Naive B cell (primary cell): ENCODE results near the gene IDH3G. TPM values are rescaled to one million over a fixed set of nuclear protein-coding genes. Genes with fewer than 3 reads are reported as not detected.
"Not testable (repeated sequence)": the region's sequence is repeated elsewhere in the genome, so short reads cannot be mapped to it uniquely, and the experiment has no call there.

Source experiments
- ATAC-seq, 2 donors: fragments of 150-1000 bp; cut with Tn5 transposase; 2 replicates each; pipeline ENCODE4 v1.10.0; 2021; ENCODE audit warnings: low read depth in 2 of 2, mild to moderate bottlenecking in 2 of 2, moderate library complexity in 2 of 2
- DNase-seq: peaks from one replicate; pipeline ENCODE4 v3.0.0; 2022
- H3K27ac Mint-ChIP-seq, 6 donors: one replicate each; pipeline ENCODE4 v1.8.0; 2020 to 2022; ENCODE audit warnings: mild to moderate bottlenecking in 6 of 6, mixed read lengths in 6 of 6, moderate library complexity in 5 of 6, inconsistent platforms in 2 of 6
- H3K27me3 Mint-ChIP-seq, 3 donors: one replicate each; pipeline ENCODE4 v1.8.0; 2021 to 2022; ENCODE audit warnings: mixed read lengths in 3 of 3, mild to moderate bottlenecking in 1 of 3
- H3K36me3 Mint-ChIP-seq, 2 donors: one replicate each; pipeline ENCODE4 v1.8.0; 2020 to 2022; ENCODE audit warnings: mixed read lengths in 2 of 2, inconsistent platforms in 1 of 2, mild to moderate bottlenecking in 1 of 2
- H3K4me1 Mint-ChIP-seq, 3 donors: one replicate each; pipeline ENCODE4 v1.8.0; 2020 to 2022; ENCODE audit warnings: mixed read lengths in 3 of 3, inconsistent platforms in 1 of 3, mild to moderate bottlenecking in 1 of 3, moderate library complexity in 1 of 3
- H3K4me3 Mint-ChIP-seq, 8 donors: one replicate each; pipeline ENCODE4 v1.8.0; 2020 to 2022; ENCODE audit warnings: mild to moderate bottlenecking in 8 of 8, mixed read lengths in 8 of 8, moderate library complexity in 8 of 8, inconsistent platforms in 2 of 8
- H3K9me3 Mint-ChIP-seq, 7 donors: one replicate each; pipeline ENCODE4 v1.8.0; 2020 to 2022; ENCODE audit warnings: mixed read lengths in 7 of 7, mild to moderate bottlenecking in 5 of 7, inconsistent platforms in 2 of 7, moderate library complexity in 1 of 7
- polyA plus RNA-seq, 6 donors: library from polyadenylated mRNA; unstranded; fragments of 300-500 nt; fragmentation: Illumina TruSeq; gene quantifications; one replicate each; pipeline ENCODE4 v1.2.3, GENCODE V29; 2021; ENCODE audit warnings: low read depth in 6 of 6

The IDH3G gene
- polyA plus RNA-seq, 6 donors from 2014 or later, result 78.9 to 112 (median 94.3) TPM

DNA sequence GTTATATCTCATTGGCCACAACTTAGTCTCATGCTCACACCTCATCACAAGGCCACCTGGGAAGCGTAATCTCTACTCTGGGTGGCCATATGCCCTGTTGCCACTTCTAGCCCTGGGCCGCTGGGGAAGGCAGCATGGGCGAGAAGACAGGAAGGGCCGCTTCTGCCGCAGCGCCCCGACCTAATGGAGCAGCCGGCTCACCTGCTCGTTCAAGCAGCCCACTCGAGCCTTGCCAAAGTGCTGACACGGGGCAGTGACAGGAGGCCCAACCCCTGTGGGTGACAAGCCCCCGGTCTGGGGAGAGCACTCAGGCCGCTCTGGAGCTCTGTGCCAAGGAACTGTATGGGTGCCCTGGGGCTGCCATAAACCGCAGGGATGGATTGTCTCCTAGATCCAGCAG, 52.1 kb downstream of the IDH3G start:
- Mint-ChIP-seq H3K4me1 (peaks cover 9 to 42% (median 27%) of the 10 kb centered on the region in 3 donors), H3K4me3 (peak overlapping the region in 1 of 8 donors; percentile 71)
- ATAC-seq, H3K36me3 Mint-ChIP-seq, H3K27me3 Mint-ChIP-seq, DNase-seq, H3K9me3 Mint-ChIP-seq, H3K27ac Mint-ChIP-seq: not testable (repeated sequence)

DNA sequence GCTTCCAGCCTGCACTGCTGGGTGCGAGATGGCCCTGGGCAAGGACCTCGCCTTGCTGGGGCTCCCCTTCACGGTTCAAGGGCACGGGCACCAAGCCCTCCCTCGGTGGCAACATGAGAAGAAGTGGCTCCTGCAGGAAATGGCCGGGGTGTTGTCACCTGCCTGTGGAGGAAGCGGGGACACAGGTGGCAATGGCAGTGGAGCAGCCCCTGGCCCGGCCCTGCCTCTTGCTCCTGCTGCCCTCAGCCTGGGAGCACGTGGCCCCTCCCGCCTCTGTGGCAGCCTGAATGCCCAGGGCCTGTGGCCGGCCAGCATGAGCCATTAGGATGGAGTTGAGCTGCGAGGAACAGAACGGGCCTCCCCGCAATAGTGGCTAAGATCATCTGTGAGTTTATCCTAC, 52.7 kb downstream of the IDH3G start:
- Mint-ChIP-seq H3K4me1 (peaks cover 13 to 42% (median 27%) of the 10 kb centered on the region in 3 donors), H3K27ac (peak overlapping the region in 2 of 6 donors; percentile 17 to 54), H3K9me3 (peaks cover 0 to 1% (median 0%) of the 10 kb centered on the region in 7 donors), H3K4me3 (peak overlapping the region in 4 of 8 donors; percentile 19 to 84 (median 50)), H3K27me3 (no peaks in the 10 kb centered on the region), H3K36me3 (no peaks in the 10 kb centered on the region)
- ATAC-seq, result no peak
- no peak for DNase-seq

DNA sequence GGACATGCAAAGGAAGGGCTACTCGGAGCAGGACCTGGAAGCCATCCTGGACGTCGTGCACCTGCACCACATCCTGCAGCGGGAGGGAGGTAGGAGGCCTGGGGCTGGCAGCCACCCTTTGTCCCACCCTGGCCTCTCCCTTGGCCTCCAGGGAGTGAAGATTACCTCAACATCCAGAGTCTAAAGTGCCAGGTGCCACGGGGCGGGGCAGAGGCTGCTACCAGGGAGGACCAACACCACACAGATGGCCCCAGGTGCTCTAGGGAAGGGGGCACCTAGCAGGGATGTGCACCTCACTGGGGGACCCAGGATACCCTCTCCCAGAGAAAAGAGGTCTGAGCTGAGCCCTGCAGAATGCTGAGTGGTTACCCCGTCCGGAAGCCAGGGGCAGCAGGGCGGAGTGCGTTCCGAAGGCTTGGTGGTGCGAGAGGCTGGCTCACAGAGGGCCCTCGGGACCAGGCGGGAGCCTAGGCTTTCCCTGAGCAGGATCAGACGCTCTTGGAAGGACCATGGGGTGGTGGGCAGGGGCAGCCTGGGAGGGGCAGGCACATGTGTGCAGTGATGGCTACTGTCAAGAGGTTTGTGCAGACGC, 53.4 kb downstream of the IDH3G start:
- Mint-ChIP-seq H3K27me3 (no peaks in the 10 kb centered on the region), H3K36me3 (no peaks in the 10 kb centered on the region), H3K27ac (peak overlapping the region in 1 of 6 donors; percentile 47), H3K9me3 (peaks cover 0 to 1% (median 0%) of the 10 kb centered on the region in 7 donors), H3K4me3 (peak overlapping the region in 4 of 8 donors; percentile 24 to 84 (median 66)), H3K4me1 (peaks cover 13 to 42% (median 27%) of the 10 kb centered on the region in 3 donors)
- ATAC-seq, result no peak
- no peak for DNase-seq

DNA sequence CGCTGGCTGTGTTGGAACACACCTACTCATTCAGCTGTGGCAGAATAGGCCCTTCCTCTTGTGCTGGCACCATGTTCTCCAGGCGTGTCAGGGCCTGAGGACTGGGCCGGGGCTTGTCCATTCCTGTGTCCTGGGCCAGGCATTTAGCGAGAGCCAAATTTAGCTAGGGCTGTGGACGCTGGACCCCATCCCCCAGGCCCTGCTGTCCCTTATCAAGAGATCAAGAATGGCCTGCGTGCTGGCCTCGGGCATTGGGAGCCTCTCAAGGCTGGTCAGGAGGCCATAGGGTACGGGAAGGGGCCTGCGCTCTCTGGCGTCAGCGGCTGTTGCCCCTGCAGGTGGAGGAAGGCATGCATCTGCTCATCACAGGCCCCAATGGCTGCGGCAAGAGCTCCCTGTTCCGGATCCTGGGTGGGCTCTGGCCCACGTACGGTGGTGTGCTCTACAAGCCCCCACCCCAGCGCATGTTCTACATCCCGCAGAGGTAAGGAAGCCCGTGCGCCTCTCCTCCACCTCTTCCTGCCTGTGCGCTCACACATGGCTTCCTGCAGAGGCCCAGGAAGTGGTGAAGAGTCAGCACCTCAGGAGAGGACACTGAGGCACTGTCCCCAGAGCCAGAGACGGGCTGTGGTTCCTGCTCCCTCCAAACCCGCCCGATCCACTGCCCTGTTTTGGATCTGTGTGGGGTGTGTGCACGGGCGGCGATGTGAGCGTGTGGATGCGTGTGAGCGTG, 54.3 kb downstream of the IDH3G start:
- Mint-ChIP-seq H3K27me3 (no peaks in the 10 kb centered on the region), H3K36me3 (peaks cover 3 to 4% of the 10 kb centered on the region in 2 donors), H3K9me3 (peaks cover 0 to 1% (median 0%) of the 10 kb centered on the region in 7 donors), H3K4me3 (peak overlapping the region in 2 of 8 donors; percentile 50 to 61), H3K4me1 (peaks cover 17 to 37% (median 21%) of the 10 kb centered on the region in 3 donors), H3K27ac (no peak overlapping the region)
- ATAC-seq (no peak), DNase-seq (no peak)

DNA sequence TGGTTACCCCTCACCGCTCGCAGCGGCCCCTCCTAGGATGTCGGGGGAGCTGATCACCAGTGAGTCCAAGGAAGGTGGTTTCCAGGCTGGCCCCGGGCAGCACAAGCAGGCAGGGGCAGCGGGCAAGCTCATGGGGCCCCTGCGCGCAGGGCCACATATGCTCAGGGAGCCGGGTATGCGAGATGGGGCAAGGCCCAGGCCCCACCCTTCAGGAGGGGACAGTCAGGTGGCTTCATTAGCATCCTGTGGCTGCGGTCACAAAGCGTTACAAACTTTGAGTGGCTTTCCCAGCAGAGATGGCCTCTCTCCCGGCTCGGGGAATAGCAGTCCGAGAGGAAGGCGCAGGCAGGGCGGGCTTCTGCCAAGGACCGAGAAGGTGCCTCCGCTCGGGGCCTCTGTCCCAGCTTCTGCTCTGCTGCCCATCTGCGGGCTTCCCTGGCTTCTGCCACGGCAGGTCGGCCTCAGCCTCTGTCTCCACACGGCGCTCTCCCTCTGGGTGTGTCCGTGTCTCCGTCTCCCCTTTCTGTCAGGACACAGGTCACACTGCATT, 56.0 kb downstream of the IDH3G start:
- H3K9me3 Mint-ChIP-seq, result peaks cover 0 to 5% (median 0%) of the 10 kb centered on the region in 7 donors
- H3K27me3 Mint-ChIP-seq, result no peaks in the 10 kb centered on the region
- H3K4me1 Mint-ChIP-seq, result peaks cover 13 to 32% (median 17%) of the 10 kb centered on the region in 3 donors
- peak overlapping the region in 1 of 6 donors; percentile 22 for H3K27ac Mint-ChIP-seq
- peaks cover 5 to 7% of the 10 kb centered on the region in 2 donors for H3K36me3 Mint-ChIP-seq
- H3K4me3 Mint-ChIP-seq, result no peak overlapping the region
- ATAC-seq, result no peak
- no peak for DNase-seq

DNA sequence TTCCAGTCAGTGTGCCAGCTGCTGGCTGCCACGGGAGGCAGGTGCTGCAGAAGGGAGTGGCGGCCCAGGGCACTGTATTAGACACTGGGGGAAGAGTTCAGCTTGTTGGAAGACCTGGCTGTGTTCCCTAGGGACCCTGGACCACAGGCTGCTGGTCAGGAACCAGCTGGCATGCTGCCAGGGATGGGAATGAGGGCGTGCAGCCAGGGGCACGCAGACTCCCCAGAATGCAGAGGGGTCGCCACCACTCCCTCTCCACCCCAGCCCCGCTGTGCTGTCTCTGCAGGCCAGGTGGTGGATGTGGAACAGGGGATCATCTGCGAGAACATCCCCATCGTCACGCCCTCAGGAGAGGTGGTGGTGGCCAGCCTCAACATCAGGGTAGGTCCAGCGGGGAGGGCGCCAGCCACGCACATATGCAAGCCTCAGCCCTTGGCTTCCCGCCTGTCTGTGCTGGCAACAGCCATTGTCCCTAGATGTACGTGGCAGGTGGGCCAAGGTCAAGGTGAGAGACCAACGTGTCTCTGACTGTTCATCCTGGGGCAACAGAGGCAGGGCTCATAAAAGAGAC, 57.2 kb downstream of the IDH3G start:
- H3K4me1 Mint-ChIP-seq, result peaks cover 9 to 25% (median 13%) of the 10 kb centered on the region in 3 donors
- peak overlapping the region in 1 of 6 donors; percentile 66 for H3K27ac Mint-ChIP-seq
- ATAC-seq (no peak), DNase-seq (no peak)
- H3K9me3 Mint-ChIP-seq, result peaks cover 0 to 6% (median 0%) of the 10 kb centered on the region in 7 donors
- no peaks in the 10 kb centered on the region for H3K27me3 Mint-ChIP-seq
- peaks cover 5 to 10% of the 10 kb centered on the region in 2 donors for H3K36me3 Mint-ChIP-seq
- no peak overlapping the region for H3K4me3 Mint-ChIP-seq

DNA sequence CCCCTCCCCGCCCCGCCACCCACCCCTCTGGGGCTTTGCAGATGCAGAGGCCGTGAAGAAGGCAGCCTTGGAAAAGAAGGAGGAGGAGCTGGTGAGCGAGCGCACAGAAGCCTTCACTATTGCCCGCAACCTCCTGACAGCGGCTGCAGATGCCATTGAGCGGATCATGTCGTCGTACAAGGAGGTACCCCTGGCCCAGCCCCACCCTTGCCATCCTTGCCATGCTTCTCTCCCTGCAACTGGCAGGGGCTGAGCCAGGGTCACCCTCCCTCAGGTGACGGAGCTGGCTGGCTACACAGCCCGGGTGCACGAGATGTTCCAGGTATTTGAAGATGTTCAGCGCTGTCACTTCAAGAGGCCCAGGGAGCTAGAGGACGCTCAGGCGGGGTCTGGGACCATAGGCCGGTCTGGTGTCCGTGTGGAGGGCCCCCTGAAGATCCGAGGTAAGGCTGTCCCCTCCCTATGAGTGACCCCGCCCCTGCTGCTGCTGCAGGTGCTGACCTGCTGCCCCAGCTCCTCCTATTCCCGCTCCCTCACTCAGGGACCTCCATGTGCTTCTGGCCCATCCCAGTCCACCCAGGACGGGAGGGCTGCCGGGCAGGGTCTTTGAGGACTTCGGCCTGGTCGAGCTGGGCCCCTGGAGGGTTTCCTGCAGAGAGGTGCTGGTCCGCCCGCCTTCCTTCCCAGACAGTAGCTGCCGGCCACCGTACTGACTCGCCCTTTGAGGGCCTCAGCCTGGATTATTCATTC, 57.9 kb downstream of the IDH3G start:
- peaks cover 0 to 12% (median 6%) of the 10 kb centered on the region in 7 donors for H3K9me3 Mint-ChIP-seq
- no peaks in the 10 kb centered on the region for H3K27me3 Mint-ChIP-seq
- no peak overlapping the region for H3K4me3 Mint-ChIP-seq
- DNase-seq (no peak), ATAC-seq (no peak)
- H3K36me3 Mint-ChIP-seq, result peaks cover 12 to 17% of the 10 kb centered on the region in 2 donors
- peaks cover 12 to 20% (median 12%) of the 10 kb centered on the region in 3 donors for H3K4me1 Mint-ChIP-seq
- H3K27ac Mint-ChIP-seq, result no peak overlapping the region

Other genes with a start within 250 kb of the IDH3G start
- gene CCNQ, start 195.2 kb downstream of the IDH3G start, polyA plus RNA-seq, result 10 to 100 TPM; 31.9 to 88.0 (median 69.7) TPM
- gene DUSP9, start 147.2 kb downstream of the IDH3G start, polyA plus RNA-seq, result not detected
- gene PNCK, start 120.6 kb downstream of the IDH3G start, polyA plus RNA-seq, result not detected
- gene SLC6A8, start 106.4 kb downstream of the IDH3G start, polyA plus RNA-seq, result under 1 TPM in 3 of 6 donors, not detected in 3; 0.06 to 0.78 (median 0.23) TPM
- 100 to 1,000 TPM; 228 to 369 (median 252) TPM for gene BCAP31, start 70.0 kb downstream of the IDH3G start, polyA plus RNA-seq
- 1 to 10 TPM; 2.2 to 6.2 (median 5.2) TPM for gene ABCD1, start 69.5 kb downstream of the IDH3G start, polyA plus RNA-seq
- under 1 TPM in 1 of 6 donors, not detected in 5; 0.71 TPM for gene PLXNB3, start 30.1 kb downstream of the IDH3G start, polyA plus RNA-seq
- under 1 TPM in 1 of 6 donors, not detected in 5; 0.08 TPM for gene SRPK3, start 13.3 kb downstream of the IDH3G start, polyA plus RNA-seq
- gene SSR4, start 293 bp upstream of the IDH3G start, polyA plus RNA-seq, result 100 to 1,000 TPM; 308 to 413 (median 364) TPM
- under 1 TPM in 1 of 6 donors, not detected in 5; 0.38 TPM for gene PDZD4, start 36.2 kb upstream of the IDH3G start, polyA plus RNA-seq
- 1 to 10 TPM in 5 of 6 donors, not detected in 1; 1.1 to 2.1 (median 1.2) TPM for gene L1CAM, start 91.8 kb upstream of the IDH3G start, polyA plus RNA-seq
- under 1 TPM in 1 of 6 donors, not detected in 5; 0.25 TPM for gene AVPR2, start 110.3 kb upstream of the IDH3G start, polyA plus RNA-seq
- 100 to 1,000 TPM in 2 of 6 donors, 10 to 100 TPM in 4; 71.5 to 147 (median 83.5) TPM for gene ARHGAP4, start 131.9 kb upstream of the IDH3G start, polyA plus RNA-seq
- gene NAA10, start 140.7 kb upstream of the IDH3G start, polyA plus RNA-seq, result 10 to 100 TPM; 52.6 to 98.7 (median 61.0) TPM
- gene RENBP, start 150.3 kb upstream of the IDH3G start, polyA plus RNA-seq, result 1 to 10 TPM in 4 of 6 donors, under 1 TPM in 2; 0.68 to 3.8 (median 1.7) TPM
- gene HCFC1, start 177.4 kb upstream of the IDH3G start, polyA plus RNA-seq, result 10 to 100 TPM in 1 of 6 donors, 1 to 10 TPM in 4, under 1 TPM in 1; 0.22 to 14.0 (median 5.8) TPM
- 10 to 100 TPM in 2 of 6 donors, 1 to 10 TPM in 4; 5.0 to 13.6 (median 8.1) TPM for gene TMEM187, start 178.4 kb upstream of the IDH3G start, polyA plus RNA-seq
- gene IRAK1, start 225.5 kb upstream of the IDH3G start, polyA plus RNA-seq, result 100 to 1,000 TPM in 1 of 6 donors, 10 to 100 TPM in 5; 57.9 to 123 (median 73.9) TPM